Measurements from ENCODE around the gene CKLF. TPM values are rescaled to one million over a fixed set of nuclear protein-coding genes. Genes with fewer than 3 reads are reported as not detected.

CKLF gene
- total and polyA plus RNA-seq, 9 donors = 21.9 to 46.6 (median 31.2) TPM

GRCh38 chr16:66541388-66542355, 10.7 kb upstream of the CKLF start:
- 40% methylated on average over 9 of the region's 18 CpGs for WGBS (ENCODE audit: insufficient coverage)
- DNase-seq = no peak
- no peaks in the 10 kb centered on the region for H3K9me3 ChIP-seq (replicated peaks; ENCODE audit: control insufficient read depth, low read depth, low read length)
- H3K4me1 ChIP-seq (ENCODE audit: control insufficient read depth, insufficient read depth, low read length) = no peaks in the 10 kb centered on the region
- H3K27ac ChIP-seq (ENCODE audit: low read length) = no peak overlapping the region
- no peaks in the 10 kb centered on the region for H3K27me3 ChIP-seq (ENCODE audit: control insufficient read depth, insufficient read depth, low read length)
- no peak overlapping the region for H3K4me3 ChIP-seq (ENCODE audit: low read length)
- peaks cover 39% of the 10 kb centered on the region for H3K36me3 ChIP-seq (ENCODE audit: control insufficient read depth, insufficient read depth, low read length)

GRCh38 chr16:66542396-66542795, 10.0 kb upstream of the CKLF start:
- Histone ChIP-seq H3K27me3 (ENCODE audit: control insufficient read depth, insufficient read depth, low read length) (no peaks in the 10 kb centered on the region), H3K27ac (ENCODE audit: low read length) (no peak overlapping the region), H3K9me3 (replicated peaks; ENCODE audit: control insufficient read depth, low read depth, low read length) (no peaks in the 10 kb centered on the region), H3K4me3 (ENCODE audit: low read length) (no peak overlapping the region), H3K4me1 (ENCODE audit: control insufficient read depth, insufficient read depth, low read length) (no peaks in the 10 kb centered on the region), H3K36me3 (ENCODE audit: control insufficient read depth, insufficient read depth, low read length) (peaks cover 36% of the 10 kb centered on the region)
- WGBS (ENCODE audit: insufficient coverage) = no CpG with 5 or more reads among the region's 3 CpGs
- DNase-seq = no peak

DNA sequence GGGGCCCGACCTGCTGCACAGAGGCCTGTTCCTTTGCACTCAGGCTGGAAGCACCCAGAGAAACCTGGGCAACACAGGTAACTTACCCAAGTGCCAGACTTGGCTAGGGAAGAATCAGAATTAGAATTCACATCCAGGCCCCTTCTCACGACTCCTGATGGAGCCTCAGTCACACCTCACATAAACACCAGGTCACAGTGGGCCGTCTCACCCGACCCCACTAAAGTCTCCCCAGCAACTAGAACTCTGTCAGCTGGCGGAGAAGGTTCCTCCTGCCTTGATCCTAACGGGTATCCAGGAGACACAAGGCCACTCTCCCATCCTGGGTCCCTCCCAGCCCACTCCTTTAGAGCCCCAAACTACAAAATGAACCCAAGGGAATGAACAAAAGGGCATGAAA, 8.8 kb upstream of the CKLF start:
- no peak overlapping the region for H3K4me3 ChIP-seq (ENCODE audit: low read length)
- no peaks in the 10 kb centered on the region for H3K27me3 ChIP-seq (ENCODE audit: control insufficient read depth, insufficient read depth, low read length)
- H3K27ac ChIP-seq (ENCODE audit: low read length) = no peak overlapping the region
- no peaks in the 10 kb centered on the region for H3K9me3 ChIP-seq (replicated peaks; ENCODE audit: control insufficient read depth, low read depth, low read length)
- 72% methylated on average over 5 of the region's 6 CpGs for WGBS (ENCODE audit: insufficient coverage)
- no peaks in the 10 kb centered on the region for H3K4me1 ChIP-seq (ENCODE audit: control insufficient read depth, insufficient read depth, low read length)
- peaks cover 35% of the 10 kb centered on the region for H3K36me3 ChIP-seq (ENCODE audit: control insufficient read depth, insufficient read depth, low read length)
- DNase-seq = no peak

DNA sequence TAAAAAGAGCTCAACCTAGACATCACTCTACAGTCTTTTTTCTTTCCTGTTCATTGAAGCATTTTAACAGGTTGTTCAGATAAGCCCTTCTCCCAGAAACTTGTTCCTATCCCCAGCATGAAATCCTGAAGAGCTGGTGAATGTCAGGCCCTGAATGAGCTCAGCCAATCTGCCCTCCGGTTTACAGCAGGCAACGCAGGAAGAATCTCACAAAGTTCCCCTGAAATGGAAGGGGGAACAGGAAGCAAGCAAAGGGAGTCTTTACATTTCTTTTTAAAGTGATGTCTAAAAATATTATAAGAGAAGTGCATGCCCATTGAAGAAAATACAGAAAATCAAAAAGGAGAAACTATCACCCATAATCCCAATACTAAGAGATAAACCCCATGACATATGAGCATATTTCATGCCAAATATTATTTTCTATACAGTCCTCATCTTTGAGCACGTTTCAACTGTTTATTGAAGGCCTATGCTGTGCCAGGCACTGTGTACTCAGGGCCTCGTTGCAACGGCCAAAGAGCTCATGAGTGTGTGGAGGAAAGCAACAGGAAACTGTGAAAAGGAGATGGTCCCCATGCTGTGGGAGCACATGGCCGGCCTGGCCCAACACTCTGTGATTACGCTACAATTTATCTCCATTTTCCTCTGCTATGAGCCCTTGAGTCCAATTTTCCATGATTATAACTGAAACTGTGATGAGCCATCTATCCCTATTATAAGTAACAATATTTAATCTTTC, 8.2 kb upstream of the CKLF start:
- Histone ChIP-seq H3K9me3 (replicated peaks; ENCODE audit: control insufficient read depth, low read depth, low read length) (no peaks in the 10 kb centered on the region), H3K36me3 (ENCODE audit: control insufficient read depth, insufficient read depth, low read length) (peaks cover 35% of the 10 kb centered on the region), H3K27ac (ENCODE audit: low read length) (no peak overlapping the region), H3K27me3 (ENCODE audit: control insufficient read depth, insufficient read depth, low read length) (no peaks in the 10 kb centered on the region), H3K4me3 (ENCODE audit: low read length) (no peak overlapping the region), H3K4me1 (ENCODE audit: control insufficient read depth, insufficient read depth, low read length) (peaks cover 4% of the 10 kb centered on the region)
- DNase-seq = no peak
- 40% methylated on average over 2 of the region's 7 CpGs for whole genome bisulfite sequencing (ENCODE audit: insufficient coverage)

DNA sequence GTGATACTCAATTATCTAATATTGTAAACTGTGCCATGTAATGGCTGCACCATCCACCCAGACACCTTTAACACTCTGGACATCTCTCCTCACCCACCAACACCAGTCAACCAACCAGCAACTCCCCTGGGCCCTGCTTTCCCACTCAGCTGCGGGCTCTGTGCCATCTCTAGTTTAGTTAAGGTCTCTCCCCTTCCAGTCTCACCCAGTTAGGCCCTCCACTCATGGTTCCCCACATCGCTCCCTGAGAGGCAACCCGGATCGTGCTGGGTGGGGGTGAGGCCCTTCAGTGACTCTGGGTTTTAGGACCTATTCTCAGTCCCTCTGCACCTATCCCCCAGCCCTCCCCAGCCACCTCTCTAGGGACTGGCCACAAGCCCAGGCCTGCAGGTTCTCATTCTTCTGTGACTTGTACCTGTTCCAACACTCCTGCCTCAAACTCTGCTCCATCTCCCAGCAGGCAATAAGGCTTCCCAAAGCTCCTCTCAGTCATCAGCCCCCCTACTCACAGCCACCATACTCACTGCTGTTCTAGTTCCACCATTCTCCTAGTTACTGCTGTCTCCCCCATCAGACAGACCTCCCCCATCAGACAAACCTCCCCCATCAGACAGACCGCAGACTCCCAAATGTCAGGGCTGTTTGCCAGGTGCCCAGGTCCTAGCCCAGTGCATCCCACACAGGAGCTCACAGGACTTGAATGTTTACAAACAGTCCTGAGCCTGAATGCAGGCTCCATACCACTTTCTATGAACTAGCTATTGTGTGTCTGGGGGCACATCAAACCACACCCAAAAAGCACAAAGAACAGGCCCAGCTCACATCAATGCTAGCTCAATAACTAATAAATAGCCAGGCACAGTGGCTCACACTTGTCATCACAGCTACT, 5.0 kb upstream of the CKLF start:
- Histone ChIP-seq H3K27ac (ENCODE audit: low read length) (no peak overlapping the region), H3K27me3 (ENCODE audit: control insufficient read depth, insufficient read depth, low read length) (no peaks in the 10 kb centered on the region), H3K4me1 (ENCODE audit: control insufficient read depth, insufficient read depth, low read length) (peaks cover 23% of the 10 kb centered on the region), H3K9me3 (replicated peaks; ENCODE audit: control insufficient read depth, low read depth, low read length) (no peaks in the 10 kb centered on the region), H3K36me3 (ENCODE audit: control insufficient read depth, insufficient read depth, low read length) (peaks cover 31% of the 10 kb centered on the region), H3K4me3 (ENCODE audit: low read length) (no peak overlapping the region)
- no peak for DNase-seq
- WGBS (ENCODE audit: insufficient coverage) = 86% methylated on average over 1 of the region's 5 CpGs

GRCh38 chr16:66548068-66548467, 4.3 kb upstream of the CKLF start:
- 97% methylated on average over 4 of the region's 4 CpGs for WGBS (ENCODE audit: insufficient coverage)
- no peak for DNase-seq
- H3K9me3 ChIP-seq (replicated peaks; ENCODE audit: control insufficient read depth, low read depth, low read length) = no peaks in the 10 kb centered on the region
- H3K4me1 ChIP-seq (ENCODE audit: control insufficient read depth, insufficient read depth, low read length) = peaks cover 28% of the 10 kb centered on the region
- no peaks in the 10 kb centered on the region for H3K27me3 ChIP-seq (ENCODE audit: control insufficient read depth, insufficient read depth, low read length)
- peaks cover 30% of the 10 kb centered on the region for H3K36me3 ChIP-seq (ENCODE audit: control insufficient read depth, insufficient read depth, low read length)
- no peak overlapping the region for H3K4me3 ChIP-seq (ENCODE audit: low read length)
- H3K27ac ChIP-seq (ENCODE audit: low read length) = peak overlapping the region; percentile 24

DNA sequence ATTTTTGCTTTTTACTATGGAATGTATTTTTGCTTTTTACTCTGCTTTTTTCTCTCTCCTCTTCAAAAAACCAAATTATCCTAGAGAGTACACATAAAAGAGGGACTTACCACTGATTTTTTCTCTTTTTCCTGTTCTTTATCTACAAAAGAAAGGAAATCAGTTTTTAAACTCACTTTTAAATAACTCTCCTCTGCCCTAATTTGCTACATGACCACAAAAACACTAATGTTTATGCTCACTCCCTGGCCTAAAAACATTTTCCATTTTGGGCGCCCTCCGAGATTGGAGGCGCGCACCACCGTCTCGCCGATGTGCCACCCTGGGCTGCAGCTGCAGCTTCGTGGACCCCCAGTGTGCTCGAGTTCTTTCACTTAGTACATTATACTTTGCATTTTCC, 3.5 kb upstream of the CKLF start:
- Histone ChIP-seq H3K27ac (ENCODE audit: low read length) (peak overlapping the region; percentile 94), H3K4me3 (ENCODE audit: low read length) (peak overlapping the region; percentile 73), H3K9me3 (replicated peaks; ENCODE audit: control insufficient read depth, low read depth, low read length) (no peaks in the 10 kb centered on the region), H3K4me1 (ENCODE audit: control insufficient read depth, insufficient read depth, low read length) (peaks cover 30% of the 10 kb centered on the region), H3K27me3 (ENCODE audit: control insufficient read depth, insufficient read depth, low read length) (no peaks in the 10 kb centered on the region), H3K36me3 (ENCODE audit: control insufficient read depth, insufficient read depth, low read length) (peaks cover 23% of the 10 kb centered on the region)
- 67% methylated on average over 8 of the region's 9 CpGs for WGBS (ENCODE audit: insufficient coverage)
- no peak for DNase-seq

DNA sequence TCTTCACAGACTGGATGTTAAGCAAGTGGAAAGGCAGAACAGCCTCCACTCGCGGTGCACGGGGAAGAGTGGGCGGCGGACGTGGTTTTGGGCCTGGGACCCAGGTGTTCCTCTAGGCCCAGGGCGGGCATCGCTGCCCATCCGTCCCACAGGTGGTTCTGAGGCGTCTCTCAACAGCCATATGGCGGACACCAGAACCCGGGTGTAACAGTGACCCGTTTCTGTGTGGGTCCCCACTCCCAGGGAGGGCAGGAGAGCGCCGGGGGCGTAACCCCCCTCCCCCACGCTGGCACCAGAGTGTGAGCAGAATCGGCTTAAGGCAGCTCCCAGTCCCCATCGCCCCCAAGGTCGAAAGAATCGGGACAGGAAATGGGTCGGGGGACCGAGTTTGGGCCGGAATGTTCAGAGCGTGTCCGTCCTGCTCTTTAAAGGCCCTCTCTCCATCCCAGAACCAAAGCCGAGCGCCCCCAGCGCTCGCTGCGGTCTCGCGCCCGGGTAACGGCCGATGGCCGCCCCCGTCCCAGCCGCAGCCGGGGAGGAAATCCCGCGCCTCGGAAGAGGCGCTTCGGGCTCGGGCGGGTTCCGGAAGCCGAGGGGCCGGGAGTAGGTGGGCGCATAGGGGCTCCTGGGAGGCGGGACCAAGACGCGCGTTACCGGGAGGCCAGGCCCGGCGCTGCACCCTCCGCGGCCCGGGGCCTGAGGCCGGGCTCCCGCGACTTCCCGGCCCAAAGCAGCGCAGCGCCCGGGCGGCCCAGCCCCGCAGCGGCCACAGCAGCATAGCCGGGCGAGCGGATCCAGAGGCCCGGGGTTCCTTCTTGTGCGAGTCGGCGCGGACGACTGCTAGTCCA, 2.9 kb upstream of the CKLF start, which contains the start of gene TK2:
Gene TK2, minus strand, starts transcription at position 839 of the 848 bp plus-strand sequence. Its CDS starts 61 bp downstream, at position 778.
- Histone ChIP-seq H3K4me1 (ENCODE audit: control insufficient read depth, insufficient read depth, low read length) (peaks cover 33% of the 10 kb centered on the region), H3K27ac (ENCODE audit: low read length) (peak within 1 kb of the TSS; percentile 97), H3K36me3 (ENCODE audit: control insufficient read depth, insufficient read depth, low read length) (peaks cover 19% of the 10 kb centered on the region), H3K9me3 (replicated peaks; ENCODE audit: control insufficient read depth, low read depth, low read length) (no peaks in the 10 kb centered on the region), H3K4me3 (ENCODE audit: low read length) (peak within 1 kb of the TSS; percentile 73), H3K27me3 (ENCODE audit: control insufficient read depth, insufficient read depth, low read length) (no peaks in the 10 kb centered on the region)
- 3% methylated on average over 77 of the region's 80 CpGs for WGBS (ENCODE audit: insufficient coverage)
- DNase-seq = peak; percentile 92

- WGBS (ENCODE audit: insufficient coverage) = 38% methylated on average over 5 of the region's 6 CpGs
- DNase-seq = peak; percentile 78
- peaks cover 14% of the 10 kb centered on the region for H3K36me3 ChIP-seq (ENCODE audit: control insufficient read depth, insufficient read depth, low read length)
- peaks cover 33% of the 10 kb centered on the region for H3K4me1 ChIP-seq (ENCODE audit: control insufficient read depth, insufficient read depth, low read length)
- H3K9me3 ChIP-seq (replicated peaks; ENCODE audit: control insufficient read depth, low read depth, low read length) = no peaks in the 10 kb centered on the region
- H3K27me3 ChIP-seq (ENCODE audit: control insufficient read depth, insufficient read depth, low read length) = no peaks in the 10 kb centered on the region
- peak overlapping the region; percentile 97 for H3K27ac ChIP-seq (ENCODE audit: low read length)
- H3K4me3 ChIP-seq (ENCODE audit: low read length) = no peak overlapping the region
These were observed 1.0 kb upstream of the CKLF start for GRCh38 chr16:66551348-66551759.

Data from muscle of leg (tissue), 11 donors.